ENCODE data around the gene SAP30BP. TPM values are rescaled to one million over a fixed set of nuclear protein-coding genes. Genes with fewer than 3 reads are reported as not detected.
"Not testable (repeated sequence)": the region's sequence is repeated elsewhere in the genome, so short reads cannot be mapped to it uniquely, and the experiment has no call there.

Gene SAP30BP
- total RNA-seq, 4 donors from 2014 or later: 67.0 to 104 (median 86.3) TPM

DNA sequence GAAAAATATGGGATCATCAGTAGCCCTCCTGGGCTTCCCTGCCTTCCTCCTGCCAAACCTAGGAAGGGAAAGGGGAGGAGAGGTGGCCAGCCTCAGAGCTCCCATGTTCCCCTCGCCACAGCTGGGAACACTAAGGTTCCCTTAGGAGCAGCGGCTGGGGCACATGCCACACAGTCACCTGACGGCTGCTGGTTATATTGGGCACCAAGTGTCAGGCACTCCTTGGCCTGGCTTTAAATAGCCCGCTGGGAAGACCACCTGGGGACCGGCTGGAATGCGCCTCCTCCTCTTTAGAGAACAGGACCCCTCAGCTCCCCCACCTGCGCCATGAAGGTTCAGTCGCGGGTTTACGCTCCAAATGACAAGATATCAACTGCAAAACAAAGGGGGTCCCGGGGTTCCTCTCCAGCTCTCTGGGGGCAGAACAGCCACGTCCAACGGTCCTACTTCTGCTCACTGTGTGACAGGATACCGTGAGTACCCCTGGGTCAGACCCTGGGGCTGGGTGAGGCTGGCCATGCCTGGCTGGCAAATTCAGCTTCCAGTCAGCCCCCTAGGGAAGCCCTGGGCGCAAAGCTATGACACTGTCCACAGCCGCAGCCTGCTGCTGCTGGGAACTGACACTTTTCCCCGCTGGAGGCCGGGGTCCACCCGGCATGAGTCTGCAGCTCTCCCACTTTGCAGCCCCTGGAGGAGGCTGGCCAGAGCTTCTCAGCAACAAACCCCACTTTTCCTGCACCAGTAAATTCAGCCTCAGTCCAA, 30.6 kb upstream of the SAP30BP start:
- WGBS: 90% methylated on average over 14 of the region's 19 CpGs
- TF ChIP-seq CTCF (IDR thresholded peaks at IDR 0.05): no peak
- no peak for TF ChIP-seq POLR2AphosphoS5 (IDR thresholded peaks at IDR 0.05)
- TF ChIP-seq EP300 (IDR thresholded peaks at IDR 0.05): no peak
- no peak for TF ChIP-seq POLR2A (IDR thresholded peaks at IDR 0.05)
- Histone ChIP-seq H3K4me1 (peaks cover 44% of the 10 kb centered on the region), H3K36me3 (no peaks in the 10 kb centered on the region), H3K4me3 (no peak overlapping the region), H3K27ac (no peak overlapping the region), H3K27me3 (no peaks in the 10 kb centered on the region), H3K9me3 (no peaks in the 10 kb centered on the region)
- DNase-seq (ENCODE audit: low spot score in 2 of 2): no peak

- H3K27ac ChIP-seq: no peak overlapping the region
- WGBS: 92% methylated on average over 13 of the region's 13 CpGs
Observed at GRCh38 chr17:75637143-75637538, 30.0 kb upstream of the SAP30BP start.

GRCh38 chr17:75637551-75637950, 29.6 kb upstream of the SAP30BP start:
- no peak overlapping the region for H3K27ac ChIP-seq
- H3K27me3 ChIP-seq: no peaks in the 10 kb centered on the region
- 91% methylated on average over 7 of the region's 7 CpGs for WGBS
- H3K9me3 ChIP-seq: no peaks in the 10 kb centered on the region
- peaks cover 53% of the 10 kb centered on the region for H3K4me1 ChIP-seq
- no peak for DNase-seq (ENCODE audit: low spot score in 2 of 2)
- H3K36me3 ChIP-seq: no peaks in the 10 kb centered on the region
- TF ChIP-seq EP300 (IDR thresholded peaks at IDR 0.05) (no peak), POLR2AphosphoS5 (IDR thresholded peaks at IDR 0.05) (no peak), CTCF (IDR thresholded peaks at IDR 0.05) (no peak), POLR2A (IDR thresholded peaks at IDR 0.05) (no peak)
- no peak overlapping the region for H3K4me3 ChIP-seq

More at GRCh38 chr17:75637143-75637538, 30.0 kb upstream of the SAP30BP start:
- Histone ChIP-seq H3K4me1 (peaks cover 50% of the 10 kb centered on the region), H3K4me3 (no peak overlapping the region), H3K9me3 (no peaks in the 10 kb centered on the region), H3K36me3 (no peaks in the 10 kb centered on the region), H3K27me3 (no peaks in the 10 kb centered on the region)
- no peak for DNase-seq (ENCODE audit: low spot score in 2 of 2)
- TF ChIP-seq POLR2AphosphoS5 (IDR thresholded peaks at IDR 0.05) (no peak), POLR2A (IDR thresholded peaks at IDR 0.05) (no peak), CTCF (IDR thresholded peaks at IDR 0.05) (no peak), EP300 (IDR thresholded peaks at IDR 0.05) (no peak)

- H3K4me1 ChIP-seq: peaks cover 53% of the 10 kb centered on the region
- not testable (repeated sequence) for H3K4me3 ChIP-seq; DNase-seq (ENCODE audit: low spot score in 2 of 2); H3K27ac ChIP-seq; H3K9me3 ChIP-seq; H3K27me3 ChIP-seq; H3K36me3 ChIP-seq
- 92% methylated on average over 12 of the region's 12 CpGs for WGBS
Observed at GRCh38 chr17:75638039-75638438, 29.1 kb upstream of the SAP30BP start.

DNA sequence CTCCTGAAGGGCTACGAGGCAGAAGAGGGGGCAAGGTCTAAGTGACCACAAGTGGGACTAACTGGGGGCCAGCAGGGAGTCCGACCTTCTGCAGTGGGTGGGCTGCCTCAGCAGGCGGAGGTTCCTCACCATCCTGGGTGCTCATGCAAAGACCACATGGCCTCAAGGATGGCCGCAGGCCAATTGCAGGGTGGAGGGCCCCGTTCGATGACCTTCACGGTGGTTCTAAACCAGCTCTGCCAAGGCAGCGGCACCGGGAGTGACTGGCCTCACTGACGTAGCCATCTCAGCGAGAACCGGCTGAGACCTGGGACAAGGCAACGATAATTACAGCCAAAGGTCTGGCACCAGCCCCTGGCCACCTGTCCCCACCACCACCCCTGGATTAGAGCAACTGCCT, 28.2 kb upstream of the SAP30BP start:
- H3K4me3 ChIP-seq: no peak overlapping the region
- WGBS: 94% methylated on average over 7 of the region's 13 CpGs
- H3K9me3 ChIP-seq: no peaks in the 10 kb centered on the region
- no peaks in the 10 kb centered on the region for H3K36me3 ChIP-seq
- DNase-seq (ENCODE audit: low spot score in 2 of 2): no peak
- peaks cover 51% of the 10 kb centered on the region for H3K4me1 ChIP-seq
- H3K27me3 ChIP-seq: no peaks in the 10 kb centered on the region
- no peak overlapping the region for H3K27ac ChIP-seq
- TF ChIP-seq POLR2A (IDR thresholded peaks at IDR 0.05) (no peak), CTCF (IDR thresholded peaks at IDR 0.05) (no peak), POLR2AphosphoS5 (IDR thresholded peaks at IDR 0.05) (no peak), EP300 (IDR thresholded peaks at IDR 0.05) (no peak)

All from suprapubic skin (tissue), 4 donors.